SIG-M5 treated with dmso at 0.1 percent for 504 hours (cell line): ENCODE results near the gene SEC22C.
"Not testable (repeated sequence)": the region's sequence is repeated elsewhere in the genome, so short reads cannot be mapped to it uniquely, and the experiment has no call there.

Experiments used
- DNase-seq: peaks from one replicate; lab custom pipeline; 2025; ENCODE audit not compliant: unreplicated experiment; lab: John Stamatoyannopoulos, UW

Gene SEC22C

GRCh38 chr3:42581709-42582473, at the start of gene SEC22C:
Gene SEC22C (minus strand): TSS chr3:42581967. CDS start chr3:42569046, 12,921 bp downstream.
- peak; percentile 88 for DNase-seq

GRCh38 chr3:42613462-42613861, 31.7 kb upstream of the SEC22C start:
- DNase-seq = peak; percentile 8

DNA sequence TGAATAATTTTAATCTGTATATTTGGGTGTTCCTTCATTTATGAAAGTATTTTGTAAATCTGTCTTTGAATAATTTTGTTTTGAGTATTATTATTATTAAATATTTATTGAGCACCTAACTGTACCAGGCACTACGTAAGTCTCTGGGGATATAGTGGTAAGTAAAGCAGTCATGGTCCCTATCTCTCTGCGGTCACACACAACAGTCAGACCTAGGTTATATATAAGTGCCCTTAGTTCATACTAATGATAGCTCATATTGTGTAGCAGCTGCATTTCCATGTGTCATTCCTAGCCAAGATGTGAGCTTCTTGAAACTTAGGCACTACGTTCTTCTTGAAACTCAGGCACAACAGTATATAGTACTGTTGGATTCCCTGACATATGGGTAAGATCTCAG, 31.2 kb upstream of the SEC22C start:
- no peak for DNase-seq

- DNase-seq = no peak
These were observed 30.4 kb upstream of the SEC22C start for GRCh38 chr3:42612217-42612616.

DNA sequence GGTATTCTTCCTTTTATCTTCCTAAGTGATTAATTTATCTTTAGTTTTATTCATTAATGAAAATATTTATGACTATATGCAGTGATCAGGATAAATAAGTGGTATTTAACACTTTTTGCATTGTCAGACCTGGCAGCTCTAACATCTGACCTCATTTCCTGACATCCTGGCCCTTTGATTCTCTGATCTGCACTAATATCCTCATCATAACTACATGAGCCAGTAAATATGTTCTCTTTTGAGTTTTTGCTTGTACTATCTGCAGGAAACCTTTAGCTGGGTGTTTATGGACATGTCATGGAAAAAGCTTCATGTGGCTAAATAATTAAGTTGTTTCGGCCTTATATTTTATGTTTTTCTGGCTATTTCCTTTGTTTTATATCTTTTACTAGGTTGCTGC, 29.2 kb upstream of the SEC22C start:
- no peak for DNase-seq

GRCh38 chr3:42608581-42608980, 26.8 kb upstream of the SEC22C start:
- no peak for DNase-seq

- no peak for DNase-seq
These were observed 23.9 kb upstream of the SEC22C start for GRCh38 chr3:42605546-42606173.

DNA sequence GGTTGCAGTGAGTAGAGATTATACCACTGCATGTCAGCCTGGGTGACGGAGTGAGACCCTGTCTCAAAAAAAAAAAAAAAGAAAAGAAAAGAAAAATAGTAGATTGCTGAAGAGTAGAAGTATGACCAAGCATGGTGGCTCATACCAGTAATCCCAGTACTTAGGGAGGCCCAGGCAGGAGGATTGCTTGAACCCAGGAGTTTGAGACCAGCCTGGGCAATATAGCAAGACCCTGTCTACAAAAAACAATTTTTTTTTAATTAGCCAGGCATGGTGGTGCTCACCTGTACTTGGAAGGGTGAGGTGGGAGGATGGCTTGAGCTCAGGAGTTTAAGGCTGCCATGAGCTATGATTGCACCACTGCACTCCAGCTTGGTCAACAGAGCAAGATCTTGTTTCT, 21.2 kb upstream of the SEC22C start:
- no peak for DNase-seq

DNA sequence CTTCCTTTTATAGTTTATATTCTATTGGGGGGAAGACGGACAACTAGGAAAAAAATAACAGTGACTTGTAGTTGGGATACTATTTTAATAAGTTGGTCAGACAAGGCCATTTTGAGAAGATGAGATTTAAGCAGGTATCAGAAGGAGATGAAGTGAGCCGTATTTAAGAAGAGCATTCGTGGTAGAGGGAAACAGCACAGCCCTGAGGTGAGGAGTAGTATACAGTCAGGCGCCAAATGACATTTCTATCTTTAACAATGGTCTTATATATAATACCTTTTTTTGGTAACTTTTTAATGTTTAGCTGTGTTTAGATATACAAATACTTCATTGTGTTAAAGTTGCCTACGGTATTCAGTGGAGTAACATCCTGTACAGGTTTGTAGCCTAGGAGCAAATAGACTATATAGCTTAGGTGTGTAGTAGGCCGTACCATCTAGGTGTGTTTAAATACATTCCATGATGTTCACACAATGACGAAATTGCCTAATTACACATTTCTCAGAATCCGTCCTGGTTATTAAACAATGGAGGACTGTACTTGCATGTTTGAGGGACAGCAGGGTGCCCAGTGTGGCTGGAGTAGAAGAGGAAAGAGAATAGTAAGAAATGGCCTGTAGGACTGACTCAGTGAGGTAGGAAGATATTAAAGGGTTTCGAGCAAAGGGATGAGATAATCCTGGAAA, 20.3 kb upstream of the SEC22C start:
- DNase-seq = peak; percentile 37

GRCh38 chr3:42600958-42601675, 19.4 kb upstream of the SEC22C start:
- peak; percentile 87 for DNase-seq

- peak; percentile 99 for DNase-seq
These were observed 18.6 kb upstream of the SEC22C start, which contains the start of gene NKTR for GRCh38 chr3:42600111-42600957. Gene NKTR (plus strand): TSS chr3:42600686. CDS start chr3:42601007, 321 bp downstream.

- DNase-seq = not testable (repeated sequence)
These were observed 15.3 kb upstream of the SEC22C start for GRCh38 chr3:42597098-42597497.

DNA sequence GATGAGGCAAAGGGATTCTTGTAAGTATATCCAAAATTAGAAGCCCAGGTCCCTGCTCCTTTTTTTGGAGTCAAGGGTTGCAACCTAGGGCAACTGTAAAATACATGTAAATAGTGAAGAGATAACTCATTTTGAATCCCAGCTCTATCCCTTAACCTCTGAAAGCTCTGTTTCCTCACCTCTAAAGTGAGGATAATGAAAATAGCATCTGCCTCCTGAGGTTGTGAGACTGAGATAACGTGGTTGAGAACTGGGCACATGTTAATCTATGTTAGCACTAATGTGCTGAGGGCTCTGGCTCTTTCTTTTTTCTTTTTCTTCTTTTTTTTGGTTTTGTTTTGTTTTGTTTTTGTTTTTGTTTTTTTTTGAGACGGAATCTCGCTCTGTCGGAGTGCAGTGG, 13.9 kb upstream of the SEC22C start:
- no peak for DNase-seq

DNA sequence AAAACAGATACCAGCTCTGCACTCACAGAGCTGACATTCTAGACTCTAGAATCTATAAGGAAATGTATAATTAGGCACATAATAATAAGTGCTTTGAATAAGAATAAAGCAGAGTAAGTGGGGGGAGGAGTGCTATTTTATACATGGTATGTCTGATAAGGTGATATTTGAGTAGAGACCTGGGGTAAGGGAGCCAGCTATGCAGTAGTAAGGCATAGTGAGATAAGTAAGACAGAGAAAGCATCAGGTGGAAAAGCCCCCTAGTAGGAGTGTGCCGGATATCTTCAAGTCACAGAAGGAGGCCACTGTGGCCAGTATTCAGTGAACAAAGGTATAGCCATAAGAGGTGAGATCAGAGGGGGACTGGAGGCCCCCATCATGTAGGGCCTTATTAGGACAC, 11.9 kb upstream of the SEC22C start:
- DNase-seq = no peak

GRCh38 chr3:42591811-42592210, 10.0 kb upstream of the SEC22C start:
- DNase-seq = peak; percentile 6

GRCh38 chr3:42590989-42591756, 9.4 kb upstream of the SEC22C start:
- DNase-seq = no peak

- DNase-seq = peak; percentile 26
These were observed 7.8 kb upstream of the SEC22C start for GRCh38 chr3:42589382-42590109.

DNA sequence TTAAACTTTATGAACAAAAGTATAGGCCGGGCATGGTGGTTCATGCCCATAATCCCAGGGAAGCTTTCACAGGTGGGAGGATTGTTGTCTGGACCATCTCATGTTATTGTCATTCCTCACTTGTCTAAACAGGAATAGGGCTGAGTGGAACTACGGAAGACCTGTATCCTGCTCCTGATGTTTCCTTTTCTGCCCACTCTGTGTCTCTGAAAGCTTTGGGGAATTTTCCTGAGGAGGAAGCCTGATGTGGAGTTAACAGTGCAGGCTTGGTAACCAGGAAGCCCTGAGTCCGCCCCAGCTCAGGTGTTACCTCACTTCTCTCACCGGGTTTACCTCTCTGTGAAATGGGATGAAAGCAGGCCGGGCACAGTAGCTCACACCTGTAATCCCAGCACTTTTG, 6.9 kb upstream of the SEC22C start:
- no peak for DNase-seq

- DNase-seq = peak; percentile 44
These were observed 805 bp upstream of the SEC22C start for GRCh38 chr3:42582474-42583070.
